Gastrocnemius medialis (tissue), 4 donors: ENCODE results near the gene IKZF3. TPM values are rescaled to one million over a fixed set of nuclear protein-coding genes. Genes with fewer than 3 reads are reported as not detected.

ENCODE experiments used
- ATAC-seq, 2 donors: fragments of 150-250 bp; one replicate each; pipeline ENCODE4 v1.9.1; 2016
- DNase-seq, 2 donors: peaks; one replicate each; pipeline ENCODE4 v3.0.0-alpha.2; 2019
- H3K27ac ChIP-seq, 4 donors: fragments of 200-600 bp; sonication (generic); 1 replicate in 1 of 4; 2 replicates in 3 of 4; pipeline ENCODE4 v1.5.1; 2016 to 2018; ENCODE audit warnings: mild to moderate bottlenecking in 2 of 4, moderate library complexity in 1 of 4
- H3K27me3 ChIP-seq, 3 donors: fragments of 200-600 bp; sonication (generic) in 2 of 3; 1 replicate in 1 of 3; 2 replicates in 2 of 3; pipeline versions ENCODE4 v1.5.1 to v1.6.0; 2016 to 2019; ENCODE audit warnings: mild to moderate bottlenecking in 1 of 3, moderate library complexity in 1 of 3
- H3K36me3 ChIP-seq, 2 donors: fragments of 200-600 bp; sonication (generic) in 1 of 2; one replicate each; pipeline ENCODE4 v1.5.1; 2017 to 2018
- H3K4me1 ChIP-seq, 2 donors: fragments of 200-600 bp; sonication (generic) in 1 of 2; one replicate each; pipeline ENCODE4 v1.5.1; 2016 to 2017; ENCODE audit warnings: mild to moderate bottlenecking in 2 of 2
- H3K4me3 ChIP-seq, 4 donors: fragments of 200-600 bp; sonication (generic) in 3 of 4; 1 replicate in 1 of 4; 2 replicates in 3 of 4; pipeline ENCODE4 v1.5.1; 2016 to 2019; ENCODE audit warnings: mild to moderate bottlenecking in 2 of 4
- H3K9me3 ChIP-seq, 3 donors: fragments of 200-600 bp; sonication (generic) in 2 of 3; 1 replicate in 1 of 3; 2 replicates in 2 of 3; pipeline ENCODE4 v1.5.1; 2016 to 2019
- POLR2A ChIP-seq, 2 donors: fragments of 450-650 bp; IDR thresholded peaks; one replicate each; pipeline ENCODE4 v1.6.1; 2017; ENCODE audit warnings: antibody characterized with exemption in 2 of 2, mild to moderate bottlenecking in 2 of 2, moderate library complexity in 2 of 2
- in situ Hi-C, 4 donors: fragments of 200-750 bp; cut with MboI; loops; one replicate each; pipeline versions ENCODE4 v1.15.0 to v1.8.0; 2017; ENCODE audit warnings: low sequenced_read_pairs in 4 of 4
- intact Hi-C: fragments of 100-400 bp; cut with DNase I; formaldehyde crosslinking; loops from one replicate; pipeline ENCODE4 v1.15.1; 2023; ENCODE audit warnings: low total_unique reads
- total RNA-seq, 4 donors: library from RNA; depleted of rRNA; stranded (reverse); fragments of >200 nt; gene quantifications; one replicate each; pipeline versions ENCODE4 v1.1.0 to v1.2.3, GENCODE V29; 2016
- TF ChIP-seq, protein P1 (sequence below), 5 experiments: fragments of 450-650 bp in 3 of 5; fragments of 200-600 bp in 2 of 5; sonication (generic) in 2 of 5; IDR thresholded peaks in 4 of 5; conservative IDR thresholded peaks in 1 of 5; 1 replicate in 4 of 5; 2 replicates in 1 of 5; pipeline ENCODE4 v1.5.1; 2016 to 2019; ENCODE audit warnings: antibody characterized with exemption in 5 of 5, mild to moderate bottlenecking in 3 of 5, moderate library complexity in 3 of 5

Gene IKZF3
- total RNA-seq, 4 donors from 2014 or later: 0.07 to 0.88 (median 0.34) TPM

GRCh38 chr17:39791111-39791992, 72.8 kb downstream of the IKZF3 start:
- intact Hi-C loops: no loop called here
- H3K27me3 ChIP-seq: peaks cover 0 to 4% (median 0%) of the 10 kb centered on the region in 3 donors

GRCh38 chr17:39787743-39788484, 76.2 kb downstream of the IKZF3 start:
- TF ChIP-seq POLR2A (IDR thresholded peaks at IDR 0.05): no peak
- TF ChIP-seq, protein P1, sequence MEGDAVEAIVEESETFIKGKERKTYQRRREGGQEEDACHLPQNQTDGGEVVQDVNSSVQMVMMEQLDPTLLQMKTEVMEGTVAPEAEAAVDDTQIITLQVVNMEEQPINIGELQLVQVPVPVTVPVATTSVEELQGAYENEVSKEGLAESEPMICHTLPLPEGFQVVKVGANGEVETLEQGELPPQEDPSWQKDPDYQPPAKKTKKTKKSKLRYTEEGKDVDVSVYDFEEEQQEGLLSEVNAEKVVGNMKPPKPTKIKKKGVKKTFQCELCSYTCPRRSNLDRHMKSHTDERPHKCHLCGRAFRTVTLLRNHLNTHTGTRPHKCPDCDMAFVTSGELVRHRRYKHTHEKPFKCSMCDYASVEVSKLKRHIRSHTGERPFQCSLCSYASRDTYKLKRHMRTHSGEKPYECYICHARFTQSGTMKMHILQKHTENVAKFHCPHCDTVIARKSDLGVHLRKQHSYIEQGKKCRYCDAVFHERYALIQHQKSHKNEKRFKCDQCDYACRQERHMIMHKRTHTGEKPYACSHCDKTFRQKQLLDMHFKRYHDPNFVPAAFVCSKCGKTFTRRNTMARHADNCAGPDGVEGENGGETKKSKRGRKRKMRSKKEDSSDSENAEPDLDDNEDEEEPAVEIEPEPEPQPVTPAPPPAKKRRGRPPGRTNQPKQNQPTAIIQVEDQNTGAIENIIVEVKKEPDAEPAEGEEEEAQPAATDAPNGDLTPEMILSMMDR (IDR thresholded peaks at IDR 0.05 in 4 of 5, conservative IDR thresholded peaks at IDR 0.05 in 1 of 5): no peak
- Histone ChIP-seq H3K9me3 (no peaks in the 10 kb centered on the region), H3K4me3 (no peak overlapping the region), H3K36me3 (no peaks in the 10 kb centered on the region), H3K27me3 (peaks cover 0 to 4% (median 0%) of the 10 kb centered on the region in 3 donors), H3K27ac (no peak overlapping the region), H3K4me1 (no peaks in the 10 kb centered on the region)
- ATAC-seq (no peak), DNase-seq (no peak)
- intact Hi-C loops: no loop called here
- in situ Hi-C loops: no loop called here

More at GRCh38 chr17:39791111-39791992, 72.8 kb downstream of the IKZF3 start:
- ATAC-seq (no peak), DNase-seq (no peak)
- Histone ChIP-seq H3K27ac (no peak overlapping the region), H3K9me3 (no peaks in the 10 kb centered on the region), H3K4me3 (no peak overlapping the region), H3K36me3 (no peaks in the 10 kb centered on the region), H3K4me1 (no peaks in the 10 kb centered on the region)
- TF ChIP-seq, protein P1 (IDR thresholded peaks at IDR 0.05 in 4 of 5, conservative IDR thresholded peaks at IDR 0.05 in 1 of 5): no peak
- TF ChIP-seq POLR2A (IDR thresholded peaks at IDR 0.05): no peak
- in situ Hi-C loops: no loop called here

- ATAC-seq: no peak
- Histone ChIP-seq H3K27ac (no peak overlapping the region), H3K9me3 (no peaks in the 10 kb centered on the region), H3K4me1 (no peaks in the 10 kb centered on the region), H3K4me3 (no peak overlapping the region), H3K36me3 (no peaks in the 10 kb centered on the region), H3K27me3 (peaks cover 0 to 4% (median 0%) of the 10 kb centered on the region in 3 donors)
- intact Hi-C loops: no loop called here
- TF ChIP-seq POLR2A (IDR thresholded peaks at IDR 0.05): no peak
- TF ChIP-seq, protein P1 (IDR thresholded peaks at IDR 0.05 in 4 of 5, conservative IDR thresholded peaks at IDR 0.05 in 1 of 5): no peak
- in situ Hi-C loops: no loop called here
- DNase-seq: no peak
Measured at GRCh38 chr17:39787041-39787440, 77.1 kb downstream of the IKZF3 start.

DNA sequence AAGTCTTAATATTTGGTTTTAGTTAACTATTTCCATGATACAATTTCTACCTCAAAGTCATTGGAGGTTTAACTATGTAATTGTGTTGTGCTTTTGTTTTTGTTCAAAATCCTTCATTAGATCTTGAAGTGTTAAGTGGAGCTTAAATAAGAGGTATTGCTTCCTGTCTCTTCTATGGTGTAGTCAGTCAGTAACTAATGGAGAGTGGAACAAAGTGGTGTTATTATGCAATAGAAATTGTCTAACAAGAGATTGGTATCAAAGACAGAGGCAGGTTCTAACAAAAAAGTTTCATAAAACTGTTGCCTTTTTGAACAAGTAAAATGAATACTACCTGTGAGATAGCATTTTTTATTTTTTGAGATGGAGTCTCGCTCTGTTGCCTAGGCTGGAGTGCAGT, 81.1 kb downstream of the IKZF3 start:
- no peaks in the 10 kb centered on the region for H3K36me3 ChIP-seq
- no peaks in the 10 kb centered on the region for H3K27me3 ChIP-seq
- no peaks in the 10 kb centered on the region for H3K4me1 ChIP-seq
- no peak overlapping the region for H3K27ac ChIP-seq
- ATAC-seq (no peak), DNase-seq (no peak)
- TF ChIP-seq, protein P1 (IDR thresholded peaks at IDR 0.05 in 4 of 5, conservative IDR thresholded peaks at IDR 0.05 in 1 of 5): no peak
- TF ChIP-seq POLR2A (IDR thresholded peaks at IDR 0.05): no peak
- in situ Hi-C loops (no loop called here), intact Hi-C loops (no loop called here)
- no peaks in the 10 kb centered on the region for H3K9me3 ChIP-seq
- H3K4me3 ChIP-seq: no peak overlapping the region
